Lower lobe of right lung (tissue), 2 donors: ENCODE results near the gene VDR. TPM values are rescaled to one million over a fixed set of nuclear protein-coding genes. Genes with fewer than 3 reads are reported as not detected.

Experiments used
- ATAC-seq, 2 donors: fragments of 200-7000 bp; cut with Tn5 transposase; one replicate each; pipeline ENCODE4 v1.9.1; 2020 to 2022; ENCODE audit warnings: mild to moderate bottlenecking in 2 of 2, moderate library complexity in 2 of 2
- DNase-seq: peaks from one replicate; pipeline ENCODE4 v3.0.0-alpha.2; 2020
- H3K27ac ChIP-seq: fragments of 200-600 bp; one replicate; pipeline ENCODE4 v1.8.0; 2022
- H3K27me3 ChIP-seq: fragments of 200-600 bp; one replicate; pipeline ENCODE4 v1.8.0; 2022; ENCODE audit warnings: low read depth
- H3K36me3 ChIP-seq: fragments of 200-600 bp; one replicate; pipeline ENCODE4 v1.8.0; 2022; ENCODE audit warnings: mild to moderate bottlenecking
- H3K4me1 ChIP-seq: fragments of 200-600 bp; one replicate; pipeline ENCODE4 v1.8.0; 2022
- H3K4me3 ChIP-seq: fragments of 200-600 bp; one replicate; pipeline ENCODE4 v1.8.0; 2022; ENCODE audit warnings: mild to moderate bottlenecking
- H3K9me3 ChIP-seq: fragments of 200-600 bp; one replicate; pipeline ENCODE4 v1.8.0; 2022
- CTCF ChIP-seq: fragments of 200-600 bp; IDR thresholded peaks from one replicate; pipeline ENCODE4 v1.8.0; 2022; ENCODE audit warnings: antibody characterized with exemption, mild to moderate bottlenecking
- intact Hi-C: fragments of 100-400 bp; cut with DNase I; formaldehyde crosslinking; loops from one replicate; pipeline ENCODE4 v1.11.0; 2022
- total RNA-seq: library from RNA; stranded (reverse); fragmentation: NEBNext Ultra II Directional; extraction: Animal tissue kit (Norgen Biotek cat#: 25700); gene quantifications from one replicate; pipeline ENCODE4 v1.2.1, GENCODE V29; 2021
- donor health status: DM: no; HTN: yes; CAD: no; lungs with severe emphysema.

Gene VDR
- total RNA-seq, 1 donor from 2014 or later: 24.3 TPM

- Histone ChIP-seq H3K27ac (no peak overlapping the region), H3K36me3 (no peaks in the 10 kb centered on the region), H3K4me1 (peaks cover 57% of the 10 kb centered on the region), H3K27me3 (no peaks in the 10 kb centered on the region), H3K9me3 (no peaks in the 10 kb centered on the region), H3K4me3 (no peak overlapping the region)
- intact Hi-C loops: no loop called here
- TF ChIP-seq CTCF: no peak
- no peak for ATAC-seq
- DNase-seq: no peak
Observed at GRCh38 chr12:47833591-47834012, 71.2 kb downstream of the VDR start.

GRCh38 chr12:47832263-47832933 lies 72.4 kb downstream of the VDR start:
- Histone ChIP-seq H3K4me3 (no peak overlapping the region), H3K27me3 (no peaks in the 10 kb centered on the region), H3K9me3 (no peaks in the 10 kb centered on the region), H3K4me1 (peaks cover 58% of the 10 kb centered on the region), H3K36me3 (no peaks in the 10 kb centered on the region), H3K27ac (no peak overlapping the region)
- ATAC-seq: no peak
- no peak for DNase-seq
- intact Hi-C loops: no loop called here
- no peak for TF ChIP-seq CTCF

- H3K36me3 ChIP-seq: no peaks in the 10 kb centered on the region
- no peak for DNase-seq
- ATAC-seq: no peak
- no peaks in the 10 kb centered on the region for H3K27me3 ChIP-seq
- H3K4me1 ChIP-seq: peaks cover 61% of the 10 kb centered on the region
- TF ChIP-seq CTCF: no peak
- H3K27ac ChIP-seq: peak overlapping the region; percentile 97
- no peak overlapping the region for H3K4me3 ChIP-seq
- intact Hi-C loops: no loop called here
- H3K9me3 ChIP-seq: no peaks in the 10 kb centered on the region
Observed at GRCh38 chr12:47829584-47829983, 75.2 kb downstream of the VDR start.

- H3K27ac ChIP-seq: peak overlapping the region; percentile 97
- H3K27me3 ChIP-seq: no peaks in the 10 kb centered on the region
- intact Hi-C loops: no loop called here
- ATAC-seq (peak; percentile 81 to 82), DNase-seq (peak; percentile 85)
- H3K9me3 ChIP-seq: no peaks in the 10 kb centered on the region
- peaks cover 61% of the 10 kb centered on the region for H3K4me1 ChIP-seq
- no peak for TF ChIP-seq CTCF
- H3K36me3 ChIP-seq: no peaks in the 10 kb centered on the region
- H3K4me3 ChIP-seq: peak overlapping the region; percentile 13
Observed at GRCh38 chr12:47828976-47829482, 75.8 kb downstream of the VDR start.

- ATAC-seq (no peak), DNase-seq (no peak)
- no peak for TF ChIP-seq CTCF
- Histone ChIP-seq H3K27ac (peak overlapping the region; percentile 97), H3K27me3 (no peaks in the 10 kb centered on the region), H3K36me3 (no peaks in the 10 kb centered on the region), H3K4me3 (no peak overlapping the region), H3K4me1 (peaks cover 68% of the 10 kb centered on the region), H3K9me3 (no peaks in the 10 kb centered on the region)
- intact Hi-C loops: no loop called here
Observed at GRCh38 chr12:47828008-47828975, 76.5 kb downstream of the VDR start.
